Epithelial cell of proximal tubule (primary cell): ENCODE results near the gene HBS1L. TPM values are rescaled to one million over a fixed set of nuclear protein-coding genes. Genes with fewer than 3 reads are reported as not detected.

Experiments used
- DNase-seq: peaks from one replicate; pipeline ENCODE4 v3.0.0-alpha.2; 2011; ENCODE audit warnings: low read depth
- H3K4me3 ChIP-seq: 2 replicates; pipeline ENCODE4 v1.5.1; 2011; ENCODE audit warnings: low read depth, mild to moderate bottlenecking, low read length
- CTCF ChIP-seq: conservative IDR thresholded peaks from 2 replicates; pipeline ENCODE4 v1.5.1; 2012; ENCODE audit warnings: low read depth, mild to moderate bottlenecking, low read length
- total RNA-seq: library from RNA; depleted of rRNA; stranded (reverse); fragments of >200 nt; gene quantifications from 2 replicates; pipeline ENCODE4 v1.2.3, GENCODE V29; 2015

HBS1L gene
- total RNA-seq, 1 donor from 2014 or later, result 91.7 TPM

GRCh38 chr6:134962421-134962820, 92.2 kb downstream of the HBS1L start:
- TF ChIP-seq CTCF, result no peak
- DNase-seq, result no peak
- no peak overlapping the region for H3K4me3 ChIP-seq

- no peak for DNase-seq
- no peak overlapping the region for H3K4me3 ChIP-seq
- TF ChIP-seq CTCF, result no peak
These were observed 93.3 kb downstream of the HBS1L start for GRCh38 chr6:134961366-134961765.

- H3K4me3 ChIP-seq, result no peak overlapping the region
- TF ChIP-seq CTCF, result no peak
- no peak for DNase-seq
These were observed 95.0 kb downstream of the HBS1L start for GRCh38 chr6:134959603-134960002.

GRCh38 chr6:134956676-134957075, 97.9 kb downstream of the HBS1L start:
- no peak for TF ChIP-seq CTCF
- DNase-seq, result no peak
- no peak overlapping the region for H3K4me3 ChIP-seq

- no peak for TF ChIP-seq CTCF
- DNase-seq, result no peak
- no peak overlapping the region for H3K4me3 ChIP-seq
These were observed 98.6 kb downstream of the HBS1L start for GRCh38 chr6:134956032-134956431.

GRCh38 chr6:134954272-134955000, 100.2 kb downstream of the HBS1L start:
- TF ChIP-seq CTCF, result no peak
- H3K4me3 ChIP-seq, result no peak overlapping the region
- DNase-seq, result no peak
